CD4-positive, alpha-beta T cell treated with Interleukin-17A for 4 hours (primary cell): ENCODE data around the gene SRRM4.

ENCODE experiments used
- DNase-seq: peaks from one replicate; pipeline ENCODE4 v3.0.0-alpha.2; 2020; ENCODE audit warnings: mixed read lengths

Gene SRRM4

GRCh38 chr12:119128527-119128926 lies 147.2 kb downstream of the SRRM4 start:
- no peak for DNase-seq

DNA sequence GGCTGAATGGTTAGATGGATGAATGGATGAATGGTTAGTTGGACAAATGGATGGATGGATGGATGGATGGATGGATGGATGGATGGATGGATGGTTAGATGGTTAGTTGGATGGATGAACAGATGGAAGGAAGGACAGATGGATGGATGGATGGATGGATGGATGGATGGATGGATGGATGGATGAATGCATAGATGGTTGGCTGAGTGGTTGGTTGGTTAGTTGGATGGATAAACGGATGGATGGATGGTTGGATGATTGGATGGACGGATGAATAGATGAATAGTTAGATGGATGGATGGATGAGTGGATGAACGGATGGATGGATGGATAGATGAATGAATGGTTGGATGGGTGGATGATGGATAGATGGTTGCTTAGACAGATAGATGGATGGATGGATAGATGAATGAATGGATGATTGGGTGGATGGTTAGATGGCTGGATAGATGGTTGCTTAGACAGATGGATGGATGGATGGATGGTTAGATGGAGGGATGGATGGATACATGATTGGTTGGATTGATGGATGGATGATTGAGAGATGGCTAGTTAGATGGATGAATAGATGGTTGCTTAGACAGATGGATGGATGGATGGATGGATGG lies 148.6 kb downstream of the SRRM4 start:
- DNase-seq = no peak

DNA sequence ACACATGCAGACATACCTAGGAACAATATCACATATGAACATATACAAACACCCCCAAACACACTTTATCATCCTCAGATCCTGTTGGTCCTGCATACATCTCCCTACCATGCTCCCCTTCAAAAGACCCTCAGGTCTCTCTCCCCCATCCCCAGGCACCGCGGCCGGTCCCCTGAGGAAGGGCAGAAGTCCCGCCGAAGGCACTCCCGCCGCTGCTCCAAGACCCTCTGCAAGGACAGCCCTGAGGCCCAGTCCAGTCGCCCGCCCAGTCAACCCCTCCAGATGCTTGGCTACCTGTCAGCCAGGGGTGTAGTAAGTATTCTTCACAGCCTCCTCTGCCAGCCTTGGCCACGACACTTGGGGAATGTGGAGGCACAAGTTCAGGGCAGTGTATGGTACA lies 149.2 kb downstream of the SRRM4 start:
- DNase-seq = no peak

- DNase-seq = no peak
Observed at GRCh38 chr12:119134284-119135072, 153.1 kb downstream of the SRRM4 start.

DNA sequence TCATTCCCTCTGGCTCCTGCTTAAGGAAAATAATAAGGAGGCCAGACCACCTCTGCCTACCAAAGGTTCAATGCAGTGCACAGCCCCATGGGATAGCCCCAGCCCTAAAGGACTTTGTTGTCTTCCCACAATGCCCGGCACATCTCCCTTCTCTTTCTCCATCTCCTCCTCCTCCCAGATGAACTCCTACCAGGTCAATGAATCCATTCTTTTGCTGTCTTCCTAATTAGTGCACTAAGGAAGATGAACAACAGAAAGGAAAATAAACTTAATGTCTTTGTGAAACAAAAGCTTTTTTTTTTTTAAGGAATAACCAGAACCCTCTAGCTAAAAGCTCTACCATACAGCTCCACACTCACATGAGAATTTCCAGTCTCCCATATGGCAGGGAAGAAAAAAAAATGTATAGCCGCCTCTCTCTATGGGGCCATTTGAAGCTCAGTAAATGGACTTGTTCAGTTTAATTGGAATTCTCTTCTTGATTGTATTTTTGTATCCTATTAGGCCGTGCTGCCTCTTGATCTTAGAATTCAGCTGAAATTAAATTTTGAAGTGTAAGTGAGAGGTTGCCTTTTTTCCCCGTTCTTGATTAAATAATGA lies 155.6 kb downstream of the SRRM4 start:
- DNase-seq = no peak

- no peak for DNase-seq
Observed at GRCh38 chr12:119139448-119139847, 158.1 kb downstream of the SRRM4 start.

DNA sequence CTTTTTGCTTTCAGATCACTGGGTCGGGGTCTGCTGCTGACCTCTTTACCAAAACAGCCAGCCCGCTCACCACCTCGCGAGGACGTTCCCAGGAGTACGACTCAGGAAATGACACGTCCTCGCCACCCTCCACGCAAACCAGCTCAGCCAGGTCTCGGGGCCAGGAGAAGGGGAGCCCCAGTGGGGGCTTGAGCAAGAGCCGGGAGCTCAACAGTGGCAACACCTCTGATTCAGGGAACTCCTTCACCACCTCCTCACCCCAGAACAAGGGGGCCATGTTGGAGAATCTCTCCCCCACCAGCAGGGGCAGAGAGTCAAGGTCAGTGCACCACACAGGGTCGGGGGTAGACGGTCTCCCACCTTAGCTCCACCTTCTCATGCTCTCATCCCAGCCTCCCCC lies 164.0 kb downstream of the SRRM4 start:
- DNase-seq = no peak

- DNase-seq = no peak
Observed at GRCh38 chr12:119147847-119148448, 166.6 kb downstream of the SRRM4 start.

DNA sequence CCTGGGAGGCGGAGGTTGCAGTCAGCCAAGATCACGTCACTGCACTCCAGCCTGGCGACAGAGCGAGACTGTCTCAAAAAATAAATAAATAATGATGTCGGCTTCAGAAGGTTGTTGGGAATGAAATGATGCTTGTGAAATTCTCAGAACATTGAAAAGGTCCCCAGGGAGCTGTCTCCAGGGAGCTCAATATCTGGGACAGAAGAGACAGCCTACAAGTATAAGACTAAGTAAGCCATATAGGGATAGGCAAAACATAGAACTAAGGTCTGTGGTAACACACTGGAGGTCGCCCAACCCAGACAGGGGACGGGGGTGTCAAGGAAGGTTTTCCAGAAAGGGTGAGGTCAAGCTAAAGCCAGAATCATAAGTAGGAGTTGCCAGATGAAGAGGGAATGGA lies 167.9 kb downstream of the SRRM4 start:
- DNase-seq = no peak

DNA sequence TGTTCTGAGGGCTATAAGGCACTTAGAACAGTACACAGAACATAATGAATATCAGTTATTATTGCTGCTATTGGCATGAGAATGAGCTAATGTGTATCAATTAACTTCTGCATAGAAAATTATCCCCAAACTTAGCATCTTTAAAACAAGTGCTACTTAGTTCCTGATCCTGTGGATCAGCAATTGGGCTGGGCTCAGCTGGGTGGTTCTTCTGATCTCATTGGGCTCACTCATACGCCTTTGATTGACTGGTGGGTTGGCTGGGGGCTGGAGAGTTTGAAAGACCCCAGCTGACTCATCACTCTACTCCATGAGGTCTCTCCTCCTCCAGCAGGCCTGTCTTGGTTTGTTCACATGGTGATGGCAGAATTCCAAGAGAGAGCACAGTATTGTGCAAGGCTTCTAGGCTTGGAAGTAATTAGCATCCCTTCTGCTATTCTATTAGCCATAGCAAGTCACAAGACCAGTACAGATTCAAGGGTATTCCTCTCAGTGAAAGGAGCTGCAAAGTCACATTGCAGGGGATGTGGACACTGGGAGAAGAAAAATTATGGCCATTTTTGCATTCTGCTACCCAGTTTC lies 170.2 kb downstream of the SRRM4 start:
- DNase-seq = no peak

- DNase-seq = no peak
Observed at GRCh38 chr12:119153477-119154434, 172.4 kb downstream of the SRRM4 start.

DNA sequence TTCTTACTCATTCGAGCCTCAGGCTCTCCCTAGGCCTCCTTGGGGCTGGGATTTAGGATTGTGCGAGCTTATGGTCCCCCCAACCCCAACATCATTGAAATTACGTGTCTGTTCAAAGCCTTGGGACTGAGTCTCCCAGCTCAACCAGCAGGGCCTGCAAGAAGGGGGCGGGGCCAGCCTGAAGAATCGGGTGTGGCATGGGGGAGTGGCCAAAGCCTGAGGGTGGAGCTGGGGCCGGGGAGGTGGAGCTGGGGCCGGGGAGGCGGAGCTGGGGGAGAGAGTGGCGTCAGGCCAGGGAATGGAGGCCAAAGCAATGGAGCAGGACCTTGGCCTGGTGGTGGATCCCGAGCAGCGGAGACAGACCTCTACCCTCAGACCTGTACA lies 173.1 kb downstream of the SRRM4 start:
- no peak for DNase-seq

GRCh38 chr12:119156401-119157044 lies 175.2 kb downstream of the SRRM4 start:
- DNase-seq = no peak

DNA sequence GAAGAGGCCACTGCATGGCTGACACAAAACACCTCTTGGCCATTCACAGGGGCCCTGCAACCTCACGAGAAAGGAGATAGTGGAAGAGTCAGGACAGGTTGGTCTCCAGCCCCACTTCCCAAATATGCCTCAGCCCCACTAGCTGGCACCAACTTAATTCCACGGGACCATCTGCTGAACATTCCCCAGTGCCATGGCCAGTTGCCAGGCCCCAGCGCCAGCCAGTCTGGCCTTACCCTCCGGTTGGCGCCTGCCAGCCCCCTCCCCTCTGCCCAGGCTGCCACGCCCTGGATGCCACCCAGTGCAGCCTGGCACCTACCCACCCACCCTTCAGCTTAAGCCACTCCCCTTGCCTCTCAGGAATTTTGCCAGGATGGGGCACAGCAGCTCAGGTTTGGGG lies 176.2 kb downstream of the SRRM4 start:
- DNase-seq = no peak

DNA sequence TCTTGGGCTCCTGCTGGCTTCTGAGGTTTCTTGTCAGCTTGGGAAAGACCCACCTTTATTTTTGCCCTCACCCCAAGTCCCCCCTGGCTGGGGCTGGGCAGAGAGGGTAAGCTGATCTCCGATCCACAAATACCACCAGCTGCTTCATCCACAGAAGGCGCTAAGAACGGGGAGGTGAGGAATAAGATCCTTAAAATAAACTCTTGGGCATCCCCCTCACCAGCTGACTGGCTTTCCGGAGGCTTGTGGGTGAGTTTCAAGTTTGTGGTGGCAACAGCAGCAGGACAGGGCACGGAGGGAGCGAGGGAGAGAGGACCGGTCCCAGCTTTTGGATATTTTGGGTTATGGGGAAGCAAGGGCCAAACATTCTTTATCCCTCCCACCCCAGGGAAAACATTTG lies 176.6 kb downstream of the SRRM4 start:
- no peak for DNase-seq

GRCh38 chr12:119158402-119158801 lies 177.1 kb downstream of the SRRM4 start:
- no peak for DNase-seq

- DNase-seq = no peak
Observed at GRCh38 chr12:119159844-119160243, 178.5 kb downstream of the SRRM4 start.

- DNase-seq = no peak
Observed at GRCh38 chr12:119167902-119168301, 186.6 kb downstream of the SRRM4 start.

DNA sequence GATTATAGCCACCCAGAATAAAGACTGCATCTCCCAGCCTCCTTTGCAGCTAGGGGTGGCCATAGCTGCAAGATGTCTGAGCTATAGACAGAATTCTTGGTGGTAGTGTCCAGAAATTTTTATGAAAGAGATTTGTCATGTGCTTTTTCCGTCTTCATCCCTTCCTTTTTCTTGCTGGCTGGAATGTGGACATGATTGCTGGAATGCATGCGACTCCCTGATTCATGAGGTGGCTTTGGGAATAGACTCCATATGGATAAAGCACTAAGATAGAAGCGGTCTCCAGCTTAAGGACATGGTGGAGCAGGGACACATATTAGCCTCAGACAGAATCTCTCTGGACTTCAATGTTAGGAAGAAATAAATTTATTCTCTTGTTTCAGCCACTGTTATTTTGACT lies 187.4 kb downstream of the SRRM4 start:
- no peak for DNase-seq

- no peak for DNase-seq
Observed at GRCh38 chr12:119169150-119169549, 187.8 kb downstream of the SRRM4 start.

GRCh38 chr12:119171291-119171690 lies 189.9 kb downstream of the SRRM4 start:
- no peak for DNase-seq
